Measurements from ENCODE around the gene CGREF1. TPM values are rescaled to one million over a fixed set of nuclear protein-coding genes. Genes with fewer than 3 reads are reported as not detected.

The CGREF1 gene
- total RNA-seq, 4 donors from 2014 or later: 1.1 to 4.2 (median 2.6) TPM

DNA sequence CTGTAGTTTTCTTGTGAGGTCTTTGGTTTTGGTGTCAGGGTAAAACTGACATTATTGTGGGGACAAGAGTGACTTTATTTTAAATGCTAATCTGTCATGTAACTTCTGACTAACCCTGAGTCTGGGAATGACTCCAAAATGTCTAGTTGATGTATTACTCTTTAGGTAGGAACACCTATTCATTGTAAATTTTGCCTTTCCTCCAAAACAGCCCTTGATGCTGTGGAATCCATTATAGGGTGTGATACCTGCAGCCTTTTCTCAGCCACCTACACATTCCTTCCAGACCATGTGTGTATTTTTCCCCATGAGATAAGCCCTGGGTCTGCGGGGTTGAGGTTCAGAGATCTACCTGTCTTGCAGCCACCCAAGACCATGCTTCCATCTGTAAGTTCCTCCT is 24.4 kb upstream of the CGREF1 start:
- TF ChIP-seq, protein P1, sequence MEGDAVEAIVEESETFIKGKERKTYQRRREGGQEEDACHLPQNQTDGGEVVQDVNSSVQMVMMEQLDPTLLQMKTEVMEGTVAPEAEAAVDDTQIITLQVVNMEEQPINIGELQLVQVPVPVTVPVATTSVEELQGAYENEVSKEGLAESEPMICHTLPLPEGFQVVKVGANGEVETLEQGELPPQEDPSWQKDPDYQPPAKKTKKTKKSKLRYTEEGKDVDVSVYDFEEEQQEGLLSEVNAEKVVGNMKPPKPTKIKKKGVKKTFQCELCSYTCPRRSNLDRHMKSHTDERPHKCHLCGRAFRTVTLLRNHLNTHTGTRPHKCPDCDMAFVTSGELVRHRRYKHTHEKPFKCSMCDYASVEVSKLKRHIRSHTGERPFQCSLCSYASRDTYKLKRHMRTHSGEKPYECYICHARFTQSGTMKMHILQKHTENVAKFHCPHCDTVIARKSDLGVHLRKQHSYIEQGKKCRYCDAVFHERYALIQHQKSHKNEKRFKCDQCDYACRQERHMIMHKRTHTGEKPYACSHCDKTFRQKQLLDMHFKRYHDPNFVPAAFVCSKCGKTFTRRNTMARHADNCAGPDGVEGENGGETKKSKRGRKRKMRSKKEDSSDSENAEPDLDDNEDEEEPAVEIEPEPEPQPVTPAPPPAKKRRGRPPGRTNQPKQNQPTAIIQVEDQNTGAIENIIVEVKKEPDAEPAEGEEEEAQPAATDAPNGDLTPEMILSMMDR (IDR thresholded peaks at IDR 0.05): no peak
- no peak for TF ChIP-seq POLR2AphosphoS5 (IDR thresholded peaks at IDR 0.05)
- TF ChIP-seq EP300 (IDR thresholded peaks at IDR 0.05): no peak
- no peak for TF ChIP-seq POLR2A (IDR thresholded peaks at IDR 0.05)
- H3K4me3 ChIP-seq: no peak overlapping the region
- WGBS: 76% methylated on average over 1 of the region's 1 CpG
- no peaks in the 10 kb centered on the region for H3K27me3 ChIP-seq
- DNase-seq (ENCODE audit: low spot score in 2 of 2): no peak
- no peak overlapping the region for H3K27ac ChIP-seq
- no peaks in the 10 kb centered on the region for H3K4me1 ChIP-seq
- H3K9me3 ChIP-seq: no peaks in the 10 kb centered on the region
- H3K36me3 ChIP-seq: no peaks in the 10 kb centered on the region

DNA sequence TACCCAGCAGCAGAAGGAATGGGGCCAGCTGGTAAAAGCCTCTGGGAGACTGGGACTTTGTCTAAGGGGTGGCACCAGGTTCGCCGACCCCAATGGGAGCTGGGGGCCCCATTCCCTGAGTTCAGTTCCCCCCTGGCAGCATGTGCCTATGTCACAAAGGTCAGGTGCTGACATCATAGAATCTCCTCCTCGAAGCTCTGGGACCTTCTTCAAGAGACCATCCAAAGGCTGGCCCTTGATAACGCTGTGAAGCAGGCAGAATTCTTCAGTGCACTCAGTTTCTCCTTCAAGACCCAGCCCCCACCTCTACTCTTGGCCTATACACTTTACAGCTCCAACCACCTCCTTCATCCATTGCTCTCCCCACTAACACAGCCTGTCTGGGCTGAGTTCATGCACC is 20.4 kb upstream of the CGREF1 start, which contains the start of gene PRR30:
Gene PRR30, minus strand, starts transcription at position 101 of the 400 bp plus-strand sequence. CDS start 1,081 bp downstream, outside the sequence.
- H3K27me3 ChIP-seq: no peaks in the 10 kb centered on the region
- WGBS: 88% methylated on average over 4 of the region's 4 CpGs
- no peaks in the 10 kb centered on the region for H3K36me3 ChIP-seq
- H3K4me3 ChIP-seq: no peak within 1 kb of the TSS
- H3K27ac ChIP-seq: no peak within 1 kb of the TSS
- TF ChIP-seq POLR2AphosphoS5 (IDR thresholded peaks at IDR 0.05) (no peak), EP300 (IDR thresholded peaks at IDR 0.05) (no peak), POLR2A (IDR thresholded peaks at IDR 0.05) (no peak)
- TF ChIP-seq, protein P1 (IDR thresholded peaks at IDR 0.05): no peak
- H3K4me1 ChIP-seq: peaks cover 3% of the 10 kb centered on the region
- no peaks in the 10 kb centered on the region for H3K9me3 ChIP-seq
- DNase-seq (ENCODE audit: low spot score in 2 of 2): no peak

DNA sequence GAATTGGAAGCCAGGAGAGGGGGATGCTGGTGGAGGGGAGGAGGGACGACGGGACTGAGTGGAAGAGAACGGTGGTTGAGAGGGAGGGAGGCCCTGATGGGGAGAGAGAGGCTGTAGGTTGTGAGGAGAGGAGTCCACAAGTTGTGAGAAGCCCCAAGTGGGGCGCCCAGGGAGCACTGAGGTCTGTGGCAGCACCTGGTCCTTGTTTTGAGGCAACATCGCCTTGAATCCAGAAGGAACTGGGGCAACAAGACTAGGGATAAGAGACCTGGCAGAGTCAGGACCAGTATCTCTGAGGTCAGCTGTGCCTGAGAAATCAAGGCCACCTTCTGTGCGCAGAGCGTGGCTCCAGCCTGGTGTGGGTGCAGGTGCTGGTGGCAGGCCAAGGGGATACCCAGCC is 19.2 kb upstream of the CGREF1 start:
- TF ChIP-seq EP300 (IDR thresholded peaks at IDR 0.05) (no peak), POLR2AphosphoS5 (IDR thresholded peaks at IDR 0.05) (no peak), POLR2A (IDR thresholded peaks at IDR 0.05) (no peak)
- TF ChIP-seq, protein P1 (IDR thresholded peaks at IDR 0.05): no peak
- no peak for DNase-seq (ENCODE audit: low spot score in 2 of 2)
- Histone ChIP-seq H3K36me3 (no peaks in the 10 kb centered on the region), H3K9me3 (no peaks in the 10 kb centered on the region), H3K27me3 (no peaks in the 10 kb centered on the region), H3K4me1 (peaks cover 12% of the 10 kb centered on the region), H3K27ac (no peak overlapping the region), H3K4me3 (no peak overlapping the region)
- 87% methylated on average over 7 of the region's 7 CpGs for WGBS

DNA sequence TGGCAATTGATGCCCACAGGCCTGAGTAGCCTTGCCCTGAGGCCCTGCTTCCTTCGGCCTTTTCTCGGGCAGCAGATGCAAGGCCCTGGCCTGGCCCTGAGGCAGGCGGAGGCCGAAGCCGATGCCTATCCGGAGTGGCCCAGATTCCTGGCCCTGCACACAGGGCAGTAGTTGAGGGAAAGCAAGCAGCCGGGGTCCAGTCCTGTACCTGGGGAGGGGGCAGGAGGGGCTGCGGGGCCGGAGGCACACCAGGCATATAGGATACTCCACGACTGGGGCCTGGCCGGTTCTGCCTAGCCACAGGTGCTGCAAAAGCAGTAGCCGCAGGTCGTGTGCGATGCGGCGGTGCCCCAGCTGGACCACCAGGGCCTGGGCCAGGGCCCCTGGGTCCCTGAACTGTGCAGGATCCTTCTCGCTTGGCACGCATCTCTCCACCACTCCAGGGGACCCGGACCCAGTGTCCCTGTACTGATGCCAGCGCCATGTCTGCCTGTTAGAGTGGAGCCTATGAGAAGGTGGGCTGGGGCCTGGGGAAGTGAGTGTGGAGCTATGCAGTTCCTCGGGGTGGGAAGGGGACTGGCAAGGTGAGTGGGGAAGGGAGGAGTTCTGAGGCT is 18.5 kb upstream of the CGREF1 start:
- Histone ChIP-seq H3K27me3 (no peaks in the 10 kb centered on the region), H3K27ac (no peak overlapping the region), H3K36me3 (peaks cover 2% of the 10 kb centered on the region), H3K4me3 (no peak overlapping the region), H3K4me1 (peaks cover 19% of the 10 kb centered on the region), H3K9me3 (no peaks in the 10 kb centered on the region)
- TF ChIP-seq EP300 (IDR thresholded peaks at IDR 0.05) (no peak), POLR2AphosphoS5 (IDR thresholded peaks at IDR 0.05) (no peak), POLR2A (IDR thresholded peaks at IDR 0.05) (no peak)
- TF ChIP-seq, protein P1 (IDR thresholded peaks at IDR 0.05): no peak
- no peak for DNase-seq (ENCODE audit: low spot score in 2 of 2)
- WGBS: 91% methylated on average over 10 of the region's 21 CpGs

DNA sequence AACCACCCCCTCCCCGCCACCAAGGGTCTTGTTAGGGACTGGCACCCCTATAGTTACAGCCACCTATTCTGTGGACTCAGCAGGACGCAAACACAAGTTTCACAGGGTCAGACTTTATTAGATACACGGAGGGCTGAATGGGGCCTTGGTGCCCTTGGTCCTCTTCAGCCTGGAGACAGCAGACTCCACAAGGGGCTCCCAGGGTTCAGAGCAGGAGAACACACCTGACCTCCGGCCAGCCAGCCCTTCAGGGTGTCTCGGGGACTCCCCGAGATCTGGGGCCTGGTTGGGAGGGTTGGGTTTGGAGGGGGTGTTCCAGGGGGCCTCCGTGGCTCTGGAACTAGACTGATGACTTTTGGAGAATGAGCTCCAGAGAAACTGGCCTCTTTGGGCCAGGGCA is 17.8 kb upstream of the CGREF1 start:
- WGBS: 95% methylated on average over 7 of the region's 7 CpGs
- Histone ChIP-seq H3K4me1 (peaks cover 22% of the 10 kb centered on the region), H3K9me3 (no peaks in the 10 kb centered on the region), H3K27me3 (no peaks in the 10 kb centered on the region), H3K4me3 (no peak overlapping the region), H3K36me3 (peaks cover 9% of the 10 kb centered on the region), H3K27ac (no peak overlapping the region)
- TF ChIP-seq POLR2AphosphoS5 (IDR thresholded peaks at IDR 0.05) (no peak), POLR2A (IDR thresholded peaks at IDR 0.05) (no peak), EP300 (IDR thresholded peaks at IDR 0.05) (no peak)
- TF ChIP-seq, protein P1 (IDR thresholded peaks at IDR 0.05): no peak
- DNase-seq (ENCODE audit: low spot score in 2 of 2): no peak
